GM19467 (cell line): Measurements from ENCODE around the gene PLPPR1.
"Not testable (repeated sequence)": the region's sequence is repeated elsewhere in the genome, so short reads cannot be mapped to it uniquely, and the experiment has no call there.

Experiments
- ATAC-seq: cut with Tn5 transposase; IDR thresholded peaks from one replicate; pipeline ENCODE4 v1.9.1; 2021; ENCODE audit warnings: mild to moderate bottlenecking, moderate library complexity; ENCODE audit not compliant: unreplicated experiment

PLPPR1 gene

DNA sequence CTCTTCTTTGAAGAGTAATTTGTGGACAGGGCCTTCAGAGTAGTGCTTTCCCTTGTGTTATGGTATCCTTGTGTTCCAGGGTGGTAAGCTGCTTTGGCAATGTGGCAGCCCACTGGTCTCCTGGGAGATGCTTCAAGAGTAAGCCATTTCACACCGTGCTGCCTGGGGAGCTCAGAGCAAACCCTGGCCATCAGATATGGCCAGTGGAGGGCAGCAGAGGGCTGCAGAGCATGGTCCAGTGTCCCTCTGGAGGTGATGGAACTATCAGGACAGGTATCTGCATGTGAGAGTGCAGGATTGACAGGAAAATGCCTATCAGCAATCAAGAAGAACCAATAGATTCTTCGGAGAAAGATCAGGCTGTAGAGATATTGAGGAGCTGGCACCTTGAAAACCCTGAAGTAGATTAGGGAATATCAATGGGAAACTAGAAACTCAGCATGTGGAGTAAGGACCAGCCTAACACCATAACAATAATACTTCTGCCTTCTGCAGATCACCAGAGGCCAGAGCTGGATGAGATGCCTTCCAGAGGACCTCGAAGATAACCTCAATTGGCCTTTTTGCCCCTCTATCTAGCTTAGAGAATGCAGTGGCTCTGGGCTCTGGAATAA lies 90.8 kb downstream of the PLPPR1 start:
- peak; percentile 81 for ATAC-seq

- ATAC-seq, result no peak
Observed at GRCh38 chr9:101121836-101122399, 93.4 kb downstream of the PLPPR1 start.

DNA sequence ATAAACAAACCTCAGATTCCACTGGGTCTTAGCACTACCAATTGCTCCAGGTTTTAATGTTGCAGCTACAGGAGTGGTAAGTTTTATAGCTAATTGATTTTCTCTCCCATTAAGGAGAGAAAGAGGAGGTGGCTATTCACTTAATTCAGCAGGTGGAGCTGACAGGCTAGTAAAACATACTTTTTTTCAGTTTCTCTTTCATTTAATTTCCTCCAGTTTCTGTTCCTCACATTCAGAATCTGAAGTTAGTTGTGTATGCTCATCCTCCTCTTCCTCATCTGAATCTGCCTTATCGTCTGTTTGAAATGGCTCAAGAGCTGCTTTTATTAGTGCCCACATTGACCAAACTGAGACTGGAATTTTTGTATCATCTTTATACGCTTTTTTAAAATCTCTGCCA lies 98.0 kb downstream of the PLPPR1 start:
- ATAC-seq, result peak; percentile 67

GRCh38 chr9:101127369-101127768 lies 98.8 kb downstream of the PLPPR1 start:
- not testable (repeated sequence) for ATAC-seq

DNA sequence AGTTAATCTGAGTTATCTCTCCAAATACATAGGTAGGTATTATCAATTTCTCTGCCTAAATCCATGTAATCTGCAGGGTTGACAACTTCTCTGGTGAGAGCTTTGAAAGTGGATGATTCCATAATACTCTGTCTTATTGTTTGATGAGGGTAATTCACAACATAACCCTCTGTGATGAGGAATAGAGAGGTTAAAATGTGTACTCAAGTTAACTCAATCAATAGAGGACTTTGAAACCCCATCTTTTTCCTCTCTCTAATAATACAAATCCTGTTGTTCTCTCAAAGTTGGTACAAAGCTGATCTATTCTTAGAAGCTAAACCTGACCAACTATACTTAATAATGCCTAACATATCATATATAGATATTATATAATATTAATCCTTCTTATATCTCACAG lies 100.1 kb downstream of the PLPPR1 start:
- no peak for ATAC-seq

DNA sequence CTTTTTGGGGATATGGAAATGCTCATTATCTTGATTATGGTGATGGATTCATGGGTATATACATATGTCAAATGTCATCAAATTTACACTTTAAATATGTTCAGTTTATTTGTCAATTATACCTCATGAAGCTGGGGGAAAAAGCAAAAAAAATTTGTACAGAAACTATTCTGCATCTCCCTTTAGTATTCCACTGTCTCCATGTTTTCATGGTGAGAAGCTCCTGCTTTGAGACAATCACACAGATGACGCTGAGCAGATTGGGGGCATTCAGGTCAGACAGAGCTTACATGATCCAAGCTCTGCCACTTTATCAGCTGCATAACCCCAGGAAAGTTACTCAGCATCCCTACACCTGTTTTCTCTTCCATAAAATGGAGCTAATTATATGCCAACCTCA lies 101.5 kb downstream of the PLPPR1 start:
- ATAC-seq, result no peak

GRCh38 chr9:101131326-101131725 lies 102.8 kb downstream of the PLPPR1 start:
- ATAC-seq, result no peak

DNA sequence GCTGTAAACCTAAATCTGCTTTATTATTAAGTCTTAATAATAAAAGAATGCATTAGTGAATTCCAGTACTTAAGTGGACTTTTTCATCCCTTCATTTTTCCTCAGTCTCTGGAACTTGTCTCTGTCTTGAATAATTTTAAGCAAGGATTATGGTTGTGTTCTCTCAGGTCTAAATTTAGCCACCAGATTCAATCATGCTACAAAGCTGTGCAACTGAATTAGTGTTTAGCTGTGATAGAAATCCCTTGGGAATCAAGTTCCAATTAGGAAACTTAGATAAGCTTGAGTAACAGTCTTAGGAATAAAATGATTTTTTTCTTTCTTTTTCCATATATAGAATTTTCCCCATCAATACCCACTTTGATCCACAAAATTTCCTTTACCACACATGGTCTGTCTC lies 104.3 kb downstream of the PLPPR1 start:
- no peak for ATAC-seq

DNA sequence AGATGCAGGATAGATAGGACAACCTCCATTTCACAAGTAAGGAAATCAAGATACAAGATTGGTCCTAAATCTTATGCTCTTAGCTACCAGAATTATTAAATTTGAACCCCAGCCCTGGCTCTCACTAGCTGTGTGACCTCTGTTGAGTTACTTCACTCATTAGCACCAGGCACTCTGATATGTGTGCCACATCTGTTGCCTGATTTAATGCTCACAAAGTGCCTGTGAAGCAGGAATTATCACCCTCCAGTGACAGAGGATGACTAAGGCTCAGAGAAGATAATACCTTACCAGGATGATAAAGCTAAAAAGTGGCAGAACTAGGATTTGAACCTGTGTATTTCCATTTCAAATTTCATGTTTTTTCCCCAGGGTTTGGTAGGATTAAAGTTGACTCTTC lies 110.0 kb downstream of the PLPPR1 start:
- no peak for ATAC-seq

DNA sequence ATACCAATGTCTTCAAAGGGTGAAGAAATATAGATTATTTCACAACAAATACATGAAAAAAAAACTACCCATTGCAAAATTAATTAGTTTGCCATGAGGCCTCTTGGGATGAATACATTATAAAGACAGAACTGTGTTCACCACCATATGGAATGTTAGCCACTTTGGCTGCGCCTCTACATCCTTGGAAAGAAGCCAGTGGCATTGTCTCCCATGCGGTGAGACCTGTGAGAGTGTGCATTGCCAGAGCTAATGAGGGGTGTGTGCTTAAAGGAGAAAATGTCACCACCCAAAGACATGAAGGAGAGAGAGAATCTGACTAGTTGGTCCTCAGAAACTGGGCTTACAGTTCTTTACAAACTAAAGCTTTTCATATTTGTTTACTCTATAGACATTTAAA lies 110.6 kb downstream of the PLPPR1 start:
- no peak for ATAC-seq

DNA sequence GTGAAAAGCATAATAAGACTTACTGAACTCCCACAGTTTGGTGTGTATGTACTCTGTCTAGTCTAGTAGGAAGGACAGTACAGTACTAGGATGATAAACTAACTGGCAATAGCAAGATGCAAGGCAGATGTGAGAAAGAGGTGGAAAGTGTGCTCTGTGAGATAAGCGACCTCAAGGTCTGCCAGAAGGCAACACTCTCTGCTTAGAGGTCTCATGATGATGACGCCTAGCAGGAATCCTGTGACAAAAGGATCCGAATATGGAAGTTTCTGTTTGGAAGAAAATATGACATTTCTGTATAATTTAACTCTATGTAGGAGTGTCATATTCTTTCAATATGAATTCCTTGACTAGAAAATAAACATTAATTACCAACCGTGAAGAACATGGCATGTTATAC lies 112.2 kb downstream of the PLPPR1 start:
- no peak for ATAC-seq

GRCh38 chr9:101146508-101146907 lies 118.0 kb downstream of the PLPPR1 start:
- ATAC-seq, result no peak

DNA sequence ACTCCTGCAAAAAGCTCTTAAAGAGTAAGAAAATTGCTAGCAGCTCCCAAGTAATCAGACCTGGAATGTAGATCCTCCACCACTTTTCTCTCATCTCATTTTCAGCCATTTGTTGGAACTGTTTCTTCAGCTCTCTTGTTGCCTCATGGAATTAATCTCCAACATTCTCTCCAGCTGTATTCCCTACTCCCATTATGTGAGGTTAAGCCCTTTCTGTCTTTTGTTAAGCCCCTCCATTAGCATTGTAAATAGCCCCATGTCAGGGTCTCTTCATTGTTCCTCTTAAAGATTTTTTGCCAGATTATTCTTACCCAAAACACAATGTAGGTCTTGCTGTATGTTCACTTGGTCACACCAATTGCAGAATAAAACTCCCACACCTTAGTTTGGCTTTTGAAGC lies 119.8 kb downstream of the PLPPR1 start:
- no peak for ATAC-seq

- no peak for ATAC-seq
Observed at GRCh38 chr9:101158361-101158760, 129.8 kb downstream of the PLPPR1 start.

DNA sequence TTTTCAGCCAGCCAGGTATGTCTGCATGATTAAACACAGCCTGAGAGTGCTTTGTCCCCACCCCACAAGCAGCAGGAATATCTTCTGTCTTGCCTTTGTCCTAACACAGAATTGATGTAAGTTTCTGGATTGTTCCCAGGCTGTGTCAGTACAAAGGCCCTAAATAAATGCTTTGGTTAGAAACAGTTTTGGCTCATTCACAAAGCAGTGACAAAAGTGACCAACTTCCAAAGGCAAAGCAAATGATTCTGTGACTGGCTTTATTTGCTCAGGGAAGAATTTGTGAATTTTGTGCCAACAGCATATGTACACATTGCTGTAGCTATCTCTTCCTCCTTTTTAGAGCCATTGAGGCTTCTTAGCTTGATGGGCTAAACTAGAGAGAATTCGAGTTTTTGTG lies 133.7 kb downstream of the PLPPR1 start:
- ATAC-seq, result no peak

GRCh38 chr9:101165131-101165530 lies 136.6 kb downstream of the PLPPR1 start:
- ATAC-seq, result no peak

- no peak for ATAC-seq
Observed at GRCh38 chr9:101167490-101168134, 139.1 kb downstream of the PLPPR1 start.

- no peak for ATAC-seq
Observed at GRCh38 chr9:101172616-101173015, 144.1 kb downstream of the PLPPR1 start.

DNA sequence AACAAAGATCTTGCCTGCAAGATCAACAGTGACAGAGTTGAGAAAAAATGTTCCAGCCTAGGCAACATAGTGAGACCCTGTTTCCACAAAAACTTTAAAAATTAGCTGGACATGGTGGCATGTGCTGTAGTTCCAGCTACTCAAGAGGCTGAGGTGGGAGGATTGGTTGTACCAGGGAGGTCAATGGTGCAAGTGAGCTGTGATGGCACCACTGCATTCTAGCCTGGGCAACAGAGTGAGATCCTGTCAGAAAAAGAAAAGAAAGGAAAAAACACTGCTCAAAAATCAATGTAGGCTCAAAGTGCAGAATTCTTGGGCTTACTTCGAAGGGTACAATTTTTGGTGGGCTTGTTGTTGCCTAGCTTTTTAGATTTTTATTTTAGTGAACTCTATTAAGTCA lies 145.4 kb downstream of the PLPPR1 start:
- ATAC-seq, result no peak

- ATAC-seq, result no peak
Observed at GRCh38 chr9:101176384-101176783, 147.9 kb downstream of the PLPPR1 start.

DNA sequence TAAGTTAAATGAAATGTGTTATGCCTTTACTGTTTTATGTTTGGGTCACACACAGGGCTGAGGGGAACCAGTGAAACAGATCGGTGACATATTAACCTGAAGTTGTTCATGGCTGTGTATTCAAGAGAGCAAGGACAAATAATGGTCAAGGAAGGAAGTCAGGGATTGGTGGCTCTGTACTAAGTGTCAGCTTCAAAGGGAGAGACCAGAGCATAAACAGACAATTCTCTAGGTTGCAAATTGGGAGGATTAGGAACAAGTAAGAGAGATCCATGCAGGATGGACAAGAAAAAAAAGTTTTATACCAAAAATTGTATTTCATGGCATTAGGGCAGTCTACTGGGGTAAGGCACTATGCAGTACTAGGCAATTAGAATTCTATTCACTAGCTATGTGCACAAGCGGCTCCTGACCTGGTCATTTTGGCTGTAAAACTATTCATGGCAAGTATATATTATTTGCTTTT lies 156.3 kb downstream of the PLPPR1 start:
- no peak for ATAC-seq

DNA sequence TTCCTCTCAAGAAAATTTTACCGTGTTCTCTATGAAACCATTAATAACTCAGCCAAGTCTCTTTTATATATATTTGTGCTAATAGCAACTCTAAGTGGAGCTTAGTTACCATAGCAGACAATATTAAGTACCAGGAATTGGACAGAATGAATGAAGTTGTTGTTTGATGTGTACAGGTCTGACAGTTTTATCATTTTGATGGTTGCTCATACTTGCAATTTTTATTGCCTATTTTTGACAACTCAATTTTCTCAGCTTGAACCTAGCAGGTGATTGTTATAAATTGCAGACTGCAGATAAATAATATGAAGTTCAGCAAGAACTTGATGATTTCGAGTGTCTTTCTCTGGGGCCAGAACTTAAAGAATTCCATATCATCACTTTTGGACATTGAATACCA lies 163.2 kb downstream of the PLPPR1 start:
- no peak for ATAC-seq

GRCh38 chr9:101197026-101197425 lies 168.5 kb downstream of the PLPPR1 start:
- no peak for ATAC-seq
